ENCODE results near the gene PHACTR1.

Gene PHACTR1

GRCh38 chr6:12709556-12710232 is 6.9 kb upstream of the PHACTR1 start:
- Histone ChIP-seq H3K4me1 (ENCODE audit: low read length) (no peaks in the 10 kb centered on the region), H3K9me3 (ENCODE audit: insufficient read depth, low read length) (no peaks in the 10 kb centered on the region), H3K9ac (ENCODE audit: low read length) (no peak overlapping the region), H2AFZ (ENCODE audit: low read depth, low read length) (no peak overlapping the region), H3K27ac (ENCODE audit: low read length) (no peak overlapping the region), H4K20me1 (ENCODE audit: insufficient read depth, low read length) (no peaks in the 10 kb centered on the region), H3K27me3 (ENCODE audit: low read depth, low read length) (no peaks in the 10 kb centered on the region), H3K36me3 (replicated peaks; ENCODE audit: low read depth, low read length) (no peaks in the 10 kb centered on the region), H3K4me3 (ENCODE audit: low read length) (no peak overlapping the region), H3K4me2 (ENCODE audit: low read length) (no peak overlapping the region), H3K79me2 (ENCODE audit: low read length) (no peaks in the 10 kb centered on the region)
- TF ChIP-seq, protein P1, sequence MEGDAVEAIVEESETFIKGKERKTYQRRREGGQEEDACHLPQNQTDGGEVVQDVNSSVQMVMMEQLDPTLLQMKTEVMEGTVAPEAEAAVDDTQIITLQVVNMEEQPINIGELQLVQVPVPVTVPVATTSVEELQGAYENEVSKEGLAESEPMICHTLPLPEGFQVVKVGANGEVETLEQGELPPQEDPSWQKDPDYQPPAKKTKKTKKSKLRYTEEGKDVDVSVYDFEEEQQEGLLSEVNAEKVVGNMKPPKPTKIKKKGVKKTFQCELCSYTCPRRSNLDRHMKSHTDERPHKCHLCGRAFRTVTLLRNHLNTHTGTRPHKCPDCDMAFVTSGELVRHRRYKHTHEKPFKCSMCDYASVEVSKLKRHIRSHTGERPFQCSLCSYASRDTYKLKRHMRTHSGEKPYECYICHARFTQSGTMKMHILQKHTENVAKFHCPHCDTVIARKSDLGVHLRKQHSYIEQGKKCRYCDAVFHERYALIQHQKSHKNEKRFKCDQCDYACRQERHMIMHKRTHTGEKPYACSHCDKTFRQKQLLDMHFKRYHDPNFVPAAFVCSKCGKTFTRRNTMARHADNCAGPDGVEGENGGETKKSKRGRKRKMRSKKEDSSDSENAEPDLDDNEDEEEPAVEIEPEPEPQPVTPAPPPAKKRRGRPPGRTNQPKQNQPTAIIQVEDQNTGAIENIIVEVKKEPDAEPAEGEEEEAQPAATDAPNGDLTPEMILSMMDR (IDR thresholded peaks at IDR 0.05; ENCODE audit: low read depth, low read length), result no peak
- no peak for TF ChIP-seq EZH2phosphoT487 (IDR thresholded peaks at IDR 0.05; ENCODE audit: low read depth)

GRCh38 chr6:12710921-12711320 is 5.6 kb upstream of the PHACTR1 start:
- H3K27me3 ChIP-seq (ENCODE audit: low read depth, low read length), result no peaks in the 10 kb centered on the region
- no peak overlapping the region for H2AFZ ChIP-seq (ENCODE audit: low read depth, low read length)
- no peak overlapping the region for H3K27ac ChIP-seq (ENCODE audit: low read length)
- no peaks in the 10 kb centered on the region for H3K9me3 ChIP-seq (ENCODE audit: insufficient read depth, low read length)
- no peaks in the 10 kb centered on the region for H4K20me1 ChIP-seq (ENCODE audit: insufficient read depth, low read length)
- H3K36me3 ChIP-seq (replicated peaks; ENCODE audit: low read depth, low read length), result no peaks in the 10 kb centered on the region
- no peak overlapping the region for H3K4me2 ChIP-seq (ENCODE audit: low read length)
- H3K4me1 ChIP-seq (ENCODE audit: low read length), result no peaks in the 10 kb centered on the region
- no peak for TF ChIP-seq EZH2phosphoT487 (IDR thresholded peaks at IDR 0.05; ENCODE audit: low read depth)
- TF ChIP-seq, protein P1 (IDR thresholded peaks at IDR 0.05; ENCODE audit: low read depth, low read length), result no peak
- H3K9ac ChIP-seq (ENCODE audit: low read length), result no peak overlapping the region
- no peak overlapping the region for H3K4me3 ChIP-seq (ENCODE audit: low read length)
- no peaks in the 10 kb centered on the region for H3K79me2 ChIP-seq (ENCODE audit: low read length)

DNA sequence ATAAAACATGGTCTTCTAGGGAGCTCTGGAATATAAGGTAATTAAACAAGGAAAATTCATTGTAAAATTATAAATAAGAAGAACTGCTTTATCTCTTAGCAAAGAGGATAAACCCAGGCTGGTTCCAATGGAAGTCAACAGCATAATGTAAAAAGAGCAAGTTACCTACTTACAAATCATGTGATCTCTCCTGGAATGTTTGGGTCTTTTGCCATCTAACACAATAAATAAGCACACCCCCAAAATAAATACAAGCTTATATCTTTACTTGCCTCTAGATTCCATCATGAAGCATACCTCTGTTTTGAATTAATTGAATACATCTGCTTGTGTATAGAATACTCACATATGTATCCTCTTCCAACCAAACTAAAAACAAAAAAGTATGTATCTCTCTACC is 2.5 kb upstream of the PHACTR1 start:
- Histone ChIP-seq H3K4me1 (ENCODE audit: low read length) (no peaks in the 10 kb centered on the region), H3K9me3 (ENCODE audit: insufficient read depth, low read length) (no peaks in the 10 kb centered on the region), H3K27me3 (ENCODE audit: low read depth, low read length) (no peaks in the 10 kb centered on the region), H3K27ac (ENCODE audit: low read length) (no peak overlapping the region), H3K4me3 (ENCODE audit: low read length) (no peak overlapping the region), H4K20me1 (ENCODE audit: insufficient read depth, low read length) (no peaks in the 10 kb centered on the region), H3K36me3 (replicated peaks; ENCODE audit: low read depth, low read length) (no peaks in the 10 kb centered on the region), H3K79me2 (ENCODE audit: low read length) (no peaks in the 10 kb centered on the region), H3K9ac (ENCODE audit: low read length) (no peak overlapping the region), H3K4me2 (ENCODE audit: low read length) (no peak overlapping the region), H2AFZ (ENCODE audit: low read depth, low read length) (no peak overlapping the region)
- no peak for TF ChIP-seq EZH2phosphoT487 (IDR thresholded peaks at IDR 0.05; ENCODE audit: low read depth)
- TF ChIP-seq, protein P1 (IDR thresholded peaks at IDR 0.05; ENCODE audit: low read depth, low read length), result no peak

DNA sequence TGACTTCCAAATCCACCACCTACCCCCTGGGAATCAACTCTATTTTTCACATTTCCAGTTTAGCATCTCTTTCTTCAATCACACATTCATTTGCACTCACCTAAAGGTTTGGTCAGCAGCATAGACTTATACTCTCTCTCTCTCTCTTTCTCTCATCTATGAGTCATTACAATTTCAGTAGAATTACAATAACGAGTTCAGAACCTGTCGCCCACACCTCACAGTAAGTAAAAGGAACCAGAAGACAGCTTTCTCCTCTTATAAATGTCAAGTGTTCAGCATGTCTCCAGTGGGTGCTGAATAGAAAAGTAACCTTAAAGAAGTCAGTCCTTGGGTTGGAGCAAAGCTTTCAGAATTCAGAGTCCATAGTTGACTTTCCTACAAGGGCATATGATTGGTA is 1.1 kb upstream of the PHACTR1 start:
- Histone ChIP-seq H3K9ac (ENCODE audit: low read length) (no peak overlapping the region), H3K27ac (ENCODE audit: low read length) (no peak overlapping the region), H3K4me2 (ENCODE audit: low read length) (no peak overlapping the region), H2AFZ (ENCODE audit: low read depth, low read length) (no peak overlapping the region), H3K36me3 (replicated peaks; ENCODE audit: low read depth, low read length) (no peaks in the 10 kb centered on the region), H3K27me3 (ENCODE audit: low read depth, low read length) (no peaks in the 10 kb centered on the region), H3K9me3 (ENCODE audit: insufficient read depth, low read length) (no peaks in the 10 kb centered on the region), H3K4me1 (ENCODE audit: low read length) (no peaks in the 10 kb centered on the region), H3K4me3 (ENCODE audit: low read length) (no peak overlapping the region), H3K79me2 (ENCODE audit: low read length) (no peaks in the 10 kb centered on the region), H4K20me1 (ENCODE audit: insufficient read depth, low read length) (no peaks in the 10 kb centered on the region)
- TF ChIP-seq EZH2phosphoT487 (IDR thresholded peaks at IDR 0.05; ENCODE audit: low read depth), result no peak
- TF ChIP-seq, protein P1 (IDR thresholded peaks at IDR 0.05; ENCODE audit: low read depth, low read length), result no peak

All from OCI-LY3 (cell line).